GM18870 (cell line): ENCODE results near the gene CPO.

Experiments used
- ATAC-seq: cut with Tn5 transposase; IDR thresholded peaks from one replicate; pipeline ENCODE4 v1.9.1; 2021; ENCODE audit warnings: moderate library complexity; ENCODE audit not compliant: unreplicated experiment

CPO gene

DNA sequence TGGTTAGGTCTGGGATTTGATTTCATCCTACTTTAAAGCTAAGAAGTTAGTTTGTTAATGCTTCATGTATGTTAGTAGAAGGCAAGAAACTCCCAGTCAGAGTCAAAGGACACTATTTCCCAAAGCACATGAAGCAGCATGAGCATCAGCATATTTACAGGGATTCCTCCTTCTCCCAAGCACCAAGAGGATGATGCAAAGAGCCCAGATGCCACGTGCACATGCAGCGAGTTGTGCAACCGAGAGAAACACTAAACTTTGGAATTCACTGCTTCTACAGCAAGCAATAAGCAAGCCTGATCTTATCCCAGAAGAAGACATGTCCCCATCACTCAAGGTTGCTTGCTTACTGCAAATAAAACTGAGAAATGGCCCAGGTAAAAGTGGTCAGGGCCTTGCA, 32.5 kb downstream of the CPO start:
- ATAC-seq: no peak

DNA sequence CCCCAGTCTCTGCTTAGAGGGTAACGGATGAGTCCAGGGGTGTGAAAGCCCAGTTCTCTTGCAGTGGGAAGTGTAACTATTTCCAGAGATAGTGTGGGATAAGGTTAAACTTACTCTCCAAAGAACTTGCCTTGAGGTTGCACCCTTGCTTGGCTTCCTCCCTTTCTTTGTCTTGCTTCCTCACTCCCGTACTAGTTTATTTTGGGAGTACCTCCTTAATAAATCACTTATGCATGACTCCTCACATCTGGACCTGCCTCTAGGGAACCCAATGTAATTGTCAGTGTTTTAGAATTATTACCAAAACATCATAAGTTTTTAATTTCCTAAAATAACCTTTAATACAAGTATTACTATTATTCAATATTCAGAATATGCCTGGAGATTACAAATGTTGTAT, 35.2 kb downstream of the CPO start:
- no peak for ATAC-seq

DNA sequence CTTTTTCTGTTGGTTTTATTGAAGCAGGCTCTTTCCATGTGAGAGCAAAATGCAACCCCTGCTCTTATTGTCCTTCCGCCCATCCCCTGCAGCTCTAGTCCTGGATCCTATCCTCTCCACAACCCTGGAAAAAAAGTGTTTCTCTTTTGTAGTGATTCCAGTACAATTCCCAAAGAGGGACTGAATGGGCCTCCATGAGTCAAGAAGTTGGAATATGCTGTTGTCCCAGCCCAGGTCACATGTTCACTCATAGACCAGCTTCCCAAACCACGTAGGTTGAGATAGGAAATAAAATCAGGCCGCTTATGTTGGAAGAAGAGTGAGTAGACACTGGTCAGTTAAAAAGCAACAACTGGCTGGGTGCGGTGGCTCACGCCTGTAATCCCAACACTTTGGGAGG, 39.4 kb downstream of the CPO start:
- ATAC-seq: no peak

DNA sequence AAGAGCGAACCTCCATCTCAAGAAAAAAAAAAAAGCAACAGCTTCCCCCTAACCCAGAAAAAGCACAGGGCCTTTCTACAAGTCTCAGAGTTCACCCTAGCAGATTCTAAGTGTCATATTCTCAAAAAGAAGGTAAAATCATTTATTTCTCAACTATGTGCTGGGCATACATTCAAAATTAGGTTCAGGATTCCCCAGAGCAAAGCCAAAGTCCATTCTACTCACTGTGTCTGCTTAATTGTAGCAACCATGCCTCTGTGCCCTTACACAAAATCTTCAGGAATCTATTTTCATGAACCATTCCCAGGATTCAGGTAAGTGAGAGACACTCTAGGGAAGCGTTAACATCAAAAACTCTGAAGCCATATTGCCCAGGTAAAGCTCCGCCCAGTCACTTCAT, 40.0 kb downstream of the CPO start:
- no peak for ATAC-seq

DNA sequence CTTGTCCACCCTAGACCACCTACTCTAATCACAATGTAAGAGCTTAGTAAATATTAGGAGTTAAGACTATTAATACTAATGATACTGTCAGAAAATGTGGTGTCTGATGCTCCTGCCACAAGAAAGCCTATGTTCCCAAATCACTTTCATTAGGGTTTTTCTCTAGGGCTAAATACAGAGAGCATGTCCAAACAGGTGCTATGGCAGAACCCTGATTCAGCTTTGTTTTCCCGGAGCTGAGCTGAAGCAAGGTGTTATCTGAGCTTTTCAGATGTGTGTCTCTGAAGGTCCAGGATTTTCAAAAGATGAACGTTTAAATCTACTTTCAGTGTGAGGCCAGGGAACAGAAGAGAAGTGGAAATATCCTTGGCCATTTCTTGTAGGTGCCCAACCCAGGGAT, 40.6 kb downstream of the CPO start:
- no peak for ATAC-seq

DNA sequence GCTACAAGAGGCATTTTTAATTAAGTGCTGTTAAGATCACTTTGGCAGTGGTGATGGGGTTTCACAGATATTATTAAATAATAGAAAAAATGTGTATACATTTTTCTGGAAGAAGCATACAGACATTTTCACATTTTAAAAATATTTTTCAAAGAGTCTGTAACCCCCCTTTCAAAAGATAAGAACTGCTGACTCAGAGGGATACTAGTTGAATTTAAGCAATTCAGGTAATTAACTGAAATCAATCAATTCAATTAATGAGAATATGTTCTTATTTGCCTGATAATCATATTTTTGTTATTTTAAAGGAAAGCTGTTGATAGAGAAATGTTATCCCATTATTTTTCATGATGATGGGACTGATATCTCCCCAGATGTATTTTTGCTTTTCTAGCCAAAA, 41.1 kb downstream of the CPO start:
- no peak for ATAC-seq

DNA sequence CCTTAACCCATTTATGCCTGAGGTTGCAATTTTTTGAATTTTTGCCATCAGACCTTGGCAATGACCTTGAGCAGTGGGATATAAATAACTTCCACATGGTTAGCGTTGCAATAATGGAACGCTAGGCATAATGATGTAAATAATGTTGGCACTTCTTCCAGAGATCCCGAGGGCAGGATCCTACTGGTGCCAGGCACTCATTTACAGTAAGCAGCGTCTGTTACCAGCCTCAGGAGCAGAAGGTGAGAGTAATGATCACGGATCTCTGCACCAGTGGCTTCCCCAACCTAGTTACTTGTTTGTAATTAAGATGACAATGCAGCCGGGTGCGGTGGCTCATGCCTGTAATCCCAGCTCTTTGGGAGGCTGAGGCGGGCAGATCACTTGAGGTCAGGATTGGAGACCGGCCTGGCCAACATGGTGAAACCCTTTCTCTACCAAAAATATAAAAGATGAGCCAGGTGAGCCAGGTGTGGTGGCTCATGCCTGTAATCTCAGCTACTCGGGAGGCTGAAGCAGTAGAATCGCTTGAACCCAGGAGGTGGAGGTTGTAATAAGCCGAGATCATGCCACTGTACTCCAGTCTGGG, 41.9 kb downstream of the CPO start:
- no peak for ATAC-seq

DNA sequence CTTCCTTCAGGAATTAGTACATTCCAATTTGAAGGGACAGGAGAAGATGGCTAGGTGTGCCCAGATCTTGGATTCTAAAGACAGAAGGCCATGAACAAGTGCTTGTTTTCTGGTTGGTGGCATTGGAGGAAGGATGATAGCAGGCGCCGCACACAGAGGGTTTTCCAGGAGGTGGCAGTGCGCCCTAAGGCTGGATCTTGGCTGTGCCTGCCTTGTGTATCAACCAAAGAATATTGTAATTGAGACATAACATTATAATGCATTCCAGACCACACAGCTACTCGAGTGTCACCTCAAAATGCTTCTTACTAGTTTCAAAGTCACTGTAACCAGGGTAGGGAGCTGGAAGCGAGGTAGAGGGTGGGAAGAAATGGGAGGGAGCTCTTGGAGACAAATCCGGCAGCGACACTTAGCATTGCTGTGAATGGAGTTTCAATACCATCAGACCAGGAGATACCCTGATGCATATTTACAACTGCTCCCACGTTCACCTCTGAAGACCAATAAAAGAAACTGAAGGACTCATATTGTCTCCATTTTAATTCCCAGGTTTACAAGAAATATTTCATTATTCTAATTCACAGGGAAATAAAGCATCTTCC, 42.5 kb downstream of the CPO start:
- ATAC-seq: no peak

DNA sequence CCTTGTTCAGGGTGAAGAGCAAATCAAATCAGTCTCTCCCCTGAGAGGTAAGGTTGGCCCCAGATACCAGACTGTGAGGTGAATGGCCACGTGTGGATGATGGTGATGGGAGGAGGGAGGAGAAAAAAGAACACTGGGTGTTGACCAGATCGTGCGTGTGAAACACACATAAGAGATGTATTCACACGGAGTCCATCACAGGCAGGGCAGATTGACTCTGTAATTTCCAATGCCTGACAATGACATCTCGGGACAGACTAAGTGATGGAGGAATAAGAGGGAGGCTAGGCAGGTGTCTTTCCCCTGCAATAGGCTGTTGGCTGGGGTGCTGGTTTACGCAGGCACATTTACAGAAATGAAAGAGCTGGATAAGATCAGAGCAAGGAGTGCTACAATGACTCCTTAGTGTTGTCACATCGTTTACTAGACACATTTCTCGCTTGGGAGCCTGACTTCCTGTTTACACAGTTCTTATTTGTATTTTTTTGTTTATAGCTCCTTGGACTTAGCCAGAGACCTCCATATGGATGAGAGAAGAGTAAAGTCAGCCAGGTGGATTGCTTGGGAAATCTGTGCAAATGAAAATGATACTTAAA, 43.1 kb downstream of the CPO start:
- no peak for ATAC-seq

DNA sequence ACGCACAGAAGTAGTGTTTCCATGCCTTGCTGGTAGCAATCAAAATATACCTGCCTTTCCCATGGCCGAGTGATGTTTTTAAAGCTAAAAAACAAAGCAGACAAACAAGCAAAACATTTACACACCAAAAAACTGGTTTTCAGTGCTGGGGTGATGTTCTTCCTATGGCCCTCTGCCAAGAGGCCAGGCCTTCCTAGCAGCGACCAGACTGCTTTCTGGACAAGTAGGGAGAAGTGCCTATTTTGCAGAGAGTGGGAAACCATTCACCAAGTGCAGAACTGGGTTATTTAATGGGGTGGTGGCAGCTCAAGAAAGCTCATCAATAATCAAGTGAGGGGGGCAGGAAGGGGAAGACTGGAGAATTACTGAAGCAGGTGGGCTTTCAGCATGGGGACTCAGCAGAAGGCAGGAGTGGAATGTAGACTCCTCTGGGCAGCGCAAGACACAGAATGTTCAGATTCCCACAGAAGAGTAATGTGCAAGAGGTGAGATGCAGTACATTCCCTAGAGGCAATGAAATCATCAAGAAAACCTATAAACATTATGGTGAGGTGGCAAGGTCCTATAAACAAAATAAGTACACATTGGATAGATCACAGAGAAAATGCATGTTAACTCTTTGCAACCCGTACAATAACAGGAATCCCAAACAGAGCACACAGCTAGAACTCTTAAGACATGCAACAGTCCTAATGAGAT, 44.0 kb downstream of the CPO start:
- no peak for ATAC-seq

DNA sequence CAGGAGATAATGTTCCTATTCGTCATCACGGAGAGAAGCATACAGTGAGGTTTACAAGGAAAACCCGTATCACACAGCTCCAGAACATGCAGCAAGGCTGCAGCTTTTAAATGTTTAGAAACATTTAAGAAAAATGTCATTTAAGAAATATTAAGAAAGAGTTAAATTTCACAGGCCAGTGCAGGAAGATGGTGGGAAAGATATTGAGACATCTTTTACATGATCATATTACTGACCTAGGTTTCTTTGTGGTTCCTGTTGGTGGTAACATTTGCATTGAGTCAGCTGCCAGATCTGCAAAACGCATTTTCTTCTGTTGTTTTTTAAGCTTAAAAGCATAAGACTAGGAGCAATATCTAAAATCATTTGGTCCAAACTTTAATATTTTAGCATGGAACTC, 44.9 kb downstream of the CPO start:
- no peak for ATAC-seq

DNA sequence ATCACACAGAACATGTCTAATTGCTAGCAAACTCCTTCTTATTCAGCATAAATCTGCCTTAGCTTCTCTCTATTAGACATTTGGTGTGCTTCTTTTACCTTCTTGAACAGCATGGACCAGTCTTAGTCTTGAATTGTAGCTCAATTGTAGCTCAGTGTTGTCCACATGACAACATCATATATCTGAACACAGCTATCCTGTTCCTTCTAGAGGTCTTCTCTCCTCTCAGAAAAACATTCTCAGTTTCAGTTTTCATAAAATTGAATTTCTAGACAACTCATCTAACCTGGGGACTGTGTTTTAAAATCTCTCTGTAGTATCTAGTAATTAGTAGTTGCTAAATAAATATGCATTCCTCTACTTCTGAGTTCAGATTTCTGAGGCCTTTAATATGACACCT, 47.6 kb downstream of the CPO start:
- ATAC-seq: no peak

DNA sequence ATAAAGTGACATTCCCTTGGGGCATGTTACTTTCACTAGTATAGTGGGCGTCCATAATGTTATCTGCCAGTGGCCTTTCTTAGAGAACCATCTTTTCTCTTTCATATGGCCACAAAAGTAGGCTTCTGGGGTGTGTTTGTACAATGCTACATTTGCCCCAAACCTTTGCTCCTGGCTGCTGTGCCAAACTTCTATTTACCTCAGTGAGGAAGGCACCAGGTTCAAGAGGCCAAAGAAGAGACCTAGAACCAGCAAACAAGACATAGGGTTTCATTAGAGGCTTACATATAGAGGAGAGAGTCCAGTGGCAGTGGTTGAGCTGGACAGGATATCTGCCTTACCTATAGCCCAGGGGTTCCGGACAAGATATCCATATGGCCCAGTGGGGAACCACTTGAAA, 48.5 kb downstream of the CPO start:
- ATAC-seq: no peak

DNA sequence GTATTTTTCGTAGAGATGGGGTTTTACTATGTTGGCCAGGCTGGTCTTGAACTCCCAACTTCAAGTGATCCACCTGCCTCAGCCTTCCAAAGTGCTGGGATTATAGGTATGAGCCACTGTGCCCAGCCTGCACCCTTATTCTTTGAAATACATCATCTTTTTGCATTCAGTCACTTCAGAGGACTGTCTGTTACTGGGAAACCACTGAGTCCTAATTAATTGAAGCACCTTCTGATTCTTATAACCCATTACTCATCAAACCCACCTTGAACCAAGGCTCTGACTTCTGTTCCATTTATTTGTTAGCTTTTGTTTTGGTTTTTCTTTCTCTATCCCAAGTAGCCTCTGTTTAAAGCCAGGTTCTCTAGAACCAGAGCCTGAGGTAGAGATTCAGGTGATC, 49.6 kb downstream of the CPO start:
- ATAC-seq: no peak

DNA sequence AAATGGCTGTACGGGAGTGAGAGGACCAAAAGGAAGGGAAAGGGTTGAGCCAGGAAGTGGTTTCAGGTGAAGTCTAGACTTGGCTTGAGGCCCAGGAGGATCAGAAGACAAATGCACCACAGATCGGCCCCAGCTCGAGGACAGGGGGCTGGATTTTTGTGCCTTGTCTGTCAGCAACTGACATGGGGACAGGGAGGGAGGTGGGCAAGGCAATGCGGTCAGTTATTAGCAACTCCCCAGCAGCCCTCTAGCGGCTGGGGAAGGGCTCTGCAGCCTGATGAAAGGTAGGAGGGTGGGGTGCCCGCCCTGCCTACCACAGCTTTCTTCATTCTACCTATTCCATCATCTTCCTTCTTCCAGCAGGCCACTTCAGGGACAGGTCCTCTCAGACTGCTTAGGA, 50.0 kb downstream of the CPO start:
- ATAC-seq: peak; percentile 52

DNA sequence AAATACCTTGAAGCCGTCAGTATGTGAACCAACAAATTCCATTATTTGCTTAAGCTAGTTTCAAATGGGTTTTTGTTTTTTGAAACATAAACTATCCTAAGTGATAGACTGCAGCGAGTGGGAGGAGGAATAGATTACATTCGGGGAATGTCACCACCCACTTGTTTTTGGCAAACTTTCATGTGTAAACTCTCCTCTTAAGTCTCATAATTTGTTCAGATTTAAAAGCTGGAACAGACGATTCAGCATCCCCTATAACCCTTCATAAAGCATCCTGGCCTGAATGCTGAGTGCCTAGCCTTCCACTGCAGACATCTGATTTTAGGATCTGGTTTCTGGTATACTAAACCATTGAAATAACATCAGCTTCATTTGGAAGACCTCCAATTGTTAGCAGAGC, 51.0 kb downstream of the CPO start:
- ATAC-seq: no peak

DNA sequence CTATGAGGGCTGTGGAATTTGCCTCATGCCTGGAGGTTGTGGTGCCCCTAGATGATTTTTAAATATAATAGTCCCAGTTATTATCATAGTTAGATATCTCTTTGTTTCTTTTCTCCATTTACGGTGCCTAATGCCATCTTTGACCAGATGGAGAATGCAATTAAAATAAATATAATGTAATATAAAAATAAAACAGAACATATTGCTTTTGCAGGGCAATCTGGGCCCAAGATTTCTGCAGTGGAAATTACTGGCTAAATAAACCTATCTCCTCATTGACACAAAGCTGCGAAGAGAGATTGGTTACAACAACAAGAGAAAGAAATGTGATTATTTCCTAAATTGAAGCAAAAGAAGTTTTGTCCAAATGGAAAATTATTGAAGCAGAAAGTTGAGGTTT, 51.8 kb downstream of the CPO start:
- ATAC-seq: no peak

DNA sequence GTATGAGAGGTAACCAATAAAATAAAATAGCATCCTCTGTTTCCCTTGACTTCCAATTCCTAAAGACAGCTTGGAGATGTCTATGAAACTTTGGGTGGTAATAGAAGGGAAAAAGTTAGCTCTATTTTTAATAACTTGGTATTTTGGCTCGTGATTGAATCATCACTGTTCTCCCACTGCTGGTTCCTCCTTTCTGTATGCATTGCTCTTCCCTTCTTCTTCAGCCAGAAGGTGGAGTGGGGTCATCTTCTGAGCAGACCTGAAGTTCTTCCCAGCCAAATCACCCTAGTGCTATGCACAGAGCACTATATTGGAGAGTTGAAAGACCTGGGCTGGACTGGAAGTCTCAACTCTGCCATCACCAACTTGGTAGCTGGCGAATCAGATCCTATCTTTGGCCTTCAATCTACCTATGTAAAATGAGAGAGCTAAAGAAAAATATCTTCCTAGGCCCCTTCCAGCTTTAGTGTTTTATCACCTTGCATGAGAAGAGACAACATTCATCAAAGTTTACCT, 54.1 kb downstream of the CPO start:
- no peak for ATAC-seq

DNA sequence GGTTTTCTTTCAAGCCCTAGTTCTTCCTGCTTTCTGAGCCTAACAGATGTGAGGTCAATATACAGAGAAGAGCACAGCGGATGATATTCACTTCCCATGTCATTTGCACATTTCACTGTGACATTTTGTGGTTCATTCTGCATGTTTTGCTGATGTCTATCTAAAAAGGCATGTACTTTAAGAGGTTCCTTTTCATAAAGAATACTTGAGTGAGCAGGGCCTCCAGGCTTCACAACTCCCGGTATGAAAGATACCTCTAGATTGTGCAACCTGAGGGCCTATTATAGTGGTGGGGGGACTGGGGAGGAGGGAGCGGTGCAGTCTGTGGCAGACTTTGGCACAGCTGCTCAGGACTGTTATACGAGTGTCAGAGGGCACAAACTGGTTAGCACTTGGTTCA, 54.6 kb downstream of the CPO start:
- ATAC-seq: no peak

DNA sequence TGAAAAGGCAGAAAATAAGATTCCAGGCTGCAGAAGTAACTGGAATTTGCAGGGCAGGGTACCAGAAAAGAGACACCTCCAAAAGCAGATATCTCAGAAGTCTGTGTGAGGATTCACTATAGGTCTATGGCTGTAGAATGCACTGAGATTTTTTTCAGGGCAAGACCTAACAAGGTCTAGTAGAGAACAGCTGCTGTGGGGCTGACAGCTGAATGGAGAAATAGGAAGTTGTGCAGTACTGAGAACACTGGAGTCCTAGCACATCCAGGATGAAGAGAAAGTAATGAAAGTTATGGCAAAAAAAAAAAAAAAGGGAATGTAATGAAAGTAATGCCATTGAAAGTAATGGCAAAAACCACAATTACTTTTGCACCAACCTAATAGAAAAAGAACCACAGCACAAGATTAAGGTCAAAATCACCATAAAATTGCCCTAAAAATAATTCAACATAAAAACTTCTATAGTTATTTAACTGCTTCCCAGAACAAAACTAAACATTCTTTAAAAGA, 57.3 kb downstream of the CPO start:
- no peak for ATAC-seq

DNA sequence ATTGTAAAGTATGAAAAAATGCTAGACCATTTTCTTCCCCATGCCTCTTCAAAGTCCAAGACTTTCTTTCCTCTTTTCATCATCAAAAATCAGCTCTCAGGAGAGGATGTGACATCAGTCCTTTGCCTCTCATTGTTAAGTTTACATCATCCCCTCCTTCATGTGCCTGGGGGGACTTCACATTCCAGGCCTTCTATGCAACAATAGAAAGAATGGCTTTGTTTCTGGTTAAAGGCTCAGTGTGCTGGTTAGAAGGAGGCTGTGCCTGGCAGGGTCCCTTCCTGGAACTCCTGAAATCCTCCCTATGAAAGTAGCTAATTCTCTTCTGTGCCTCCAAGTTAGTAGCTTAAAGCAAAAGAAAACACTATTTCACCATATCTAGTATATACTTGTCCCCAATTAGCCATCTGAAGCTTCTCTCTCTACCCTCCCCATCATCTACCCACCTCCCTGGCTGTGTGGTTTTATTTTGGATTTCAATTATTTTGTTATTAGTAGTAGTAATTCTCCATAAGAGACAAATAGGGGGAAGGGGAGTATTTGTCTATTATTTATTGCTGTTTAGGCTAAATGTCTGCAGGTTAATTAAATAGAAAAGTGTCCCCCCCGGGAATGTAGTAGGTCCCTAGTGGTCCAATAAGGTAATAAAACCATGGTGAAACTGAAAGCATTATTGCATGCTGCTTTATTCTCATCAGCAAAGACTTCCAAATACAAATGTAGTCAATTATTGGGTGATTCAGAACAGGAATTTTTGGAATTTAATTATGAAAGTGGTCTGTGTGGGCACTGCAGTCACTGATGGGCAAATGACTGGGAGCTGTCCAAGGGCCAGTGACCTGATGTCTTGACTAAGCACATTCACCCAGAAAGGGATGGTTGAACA, 69.0 kb downstream of the CPO start:
- ATAC-seq: no peak
